Measurements from ENCODE around the gene TRIM31.

- no peak for TF ChIP-seq CTCF (IDR thresholded peaks at IDR 0.05)
- no peak for TF ChIP-seq POLR2A (IDR thresholded peaks at IDR 0.05)
Observed at GRCh38 chr6:30158475-30159040, 45.7 kb upstream of the TRIM31 start.

Measured in thyroid gland (tissue), 4 donors.